ENCODE measurements around the gene PTPRK. TPM values are rescaled to one million over a fixed set of nuclear protein-coding genes. Genes with fewer than 3 reads are reported as not detected.

Gene PTPRK
- total and polyA plus RNA-seq, 7 donors: 6.0 to 51.3 (median 46.7) TPM

GRCh38 chr6:128526152-128526914, 5.9 kb upstream of the PTPRK start:
- Histone ChIP-seq H3K27ac (no peak overlapping the region), H3K4me3 (no peak overlapping the region), H3K4me1 (peaks cover 0 to 16% (median under 1%) of the 10 kb centered on the region in 4 donors), H3K27me3 (no peaks in the 10 kb centered on the region), H3K36me3 (no peaks in the 10 kb centered on the region), H3K9me3 (no peaks in the 10 kb centered on the region)
- WGBS, 2 donors: 84 to 96% methylated on average over 5 of the region's 5 CpGs
- DNase-seq: no peak
- TF ChIP-seq POLR2A (IDR thresholded peaks at IDR 0.05) (no peak), EP300 (IDR thresholded peaks at IDR 0.05) (no peak), POLR2AphosphoS5 (IDR thresholded peaks at IDR 0.05) (no peak), CTCF (IDR thresholded peaks at IDR 0.05) (no peak)
- intact Hi-C loops (cut with DNase I): loop anchor here (10.0 kb wide), 2 partner anchors 392 to 532 kb away; no protein-coding TSS in a partner anchor

- intact Hi-C loops (cut with DNase I): loop anchor here (10.0 kb wide), 2 partner anchors 391 to 531 kb away; no protein-coding TSS in a partner anchor
- H3K4me3 ChIP-seq: no peak overlapping the region
- peaks cover 0 to 20% (median 5%) of the 10 kb centered on the region in 4 donors for H3K4me1 ChIP-seq
- no peak for TF ChIP-seq POLR2A (IDR thresholded peaks at IDR 0.05)
- no peak for TF ChIP-seq POLR2AphosphoS5 (IDR thresholded peaks at IDR 0.05)
- no peak for TF ChIP-seq CTCF (IDR thresholded peaks at IDR 0.05)
- 89 to 93% methylated on average over 2 of the region's 2 CpGs for WGBS, 2 donors
- no peak for DNase-seq
- H3K36me3 ChIP-seq: no peaks in the 10 kb centered on the region
- no peak overlapping the region for H3K27ac ChIP-seq
- no peaks in the 10 kb centered on the region for H3K27me3 ChIP-seq
- H3K9me3 ChIP-seq: no peaks in the 10 kb centered on the region
Measured at GRCh38 chr6:128525406-128525805, 5.0 kb upstream of the PTPRK start.

- peak overlapping the region; percentile 90 to 93 (median 92) for H3K27ac ChIP-seq
- no peaks in the 10 kb centered on the region for H3K36me3 ChIP-seq
- H3K27me3 ChIP-seq: no peaks in the 10 kb centered on the region
- peak overlapping the region; percentile 60 to 86 (median 81) for H3K4me3 ChIP-seq
- intact Hi-C loops (cut with DNase I): loop anchor here (1.0 to 10.0 kb wide), 3 partner anchors 386 to 784 kb away; no protein-coding TSS in a partner anchor
- TF ChIP-seq EP300 (IDR thresholded peaks at IDR 0.05): no peak
- TF ChIP-seq POLR2A (IDR thresholded peaks at IDR 0.05): no peak
- no peak for TF ChIP-seq CTCF (IDR thresholded peaks at IDR 0.05)
- TF ChIP-seq POLR2AphosphoS5 (IDR thresholded peaks at IDR 0.05): no peak
- peaks cover 0 to 32% (median 29%) of the 10 kb centered on the region in 4 donors for H3K4me1 ChIP-seq
- DNase-seq: no peak
- WGBS, 2 donors: 25 to 49% methylated on average over 2 of the region's 2 CpGs
- no peaks in the 10 kb centered on the region for H3K9me3 ChIP-seq
Measured at GRCh38 chr6:128521282-128521632, 858 bp upstream of the PTPRK start.

GRCh38 chr6:128519931-128520435, 416 bp downstream of the PTPRK start:
- Histone ChIP-seq H3K36me3 (no peaks in the 10 kb centered on the region), H3K9me3 (no peaks in the 10 kb centered on the region), H3K4me3 (peak overlapping the region; percentile 60 to 86 (median 81)), H3K27me3 (no peaks in the 10 kb centered on the region), H3K27ac (peak overlapping the region; percentile 90 to 93 (median 92)), H3K4me1 (peaks cover 0 to 45% (median 41%) of the 10 kb centered on the region in 4 donors)
- peak; percentile 78 for DNase-seq
- intact Hi-C loops (cut with DNase I): loop anchor here (10.0 kb wide), 2 partner anchors 385 to 525 kb away; no protein-coding TSS in a partner anchor
- 1% methylated on average over 39 of the region's 39 CpGs for WGBS, 2 donors
- TF ChIP-seq POLR2AphosphoS5 (IDR thresholded peaks at IDR 0.05) (no peak), EP300 (IDR thresholded peaks at IDR 0.05) (no peak), POLR2A (IDR thresholded peaks at IDR 0.05) (no peak), CTCF (IDR thresholded peaks at IDR 0.05) (no peak)

Data from sigmoid colon (tissue), 7 donors.